ENCODE data around the gene RASGRF1.

Gene RASGRF1

DNA sequence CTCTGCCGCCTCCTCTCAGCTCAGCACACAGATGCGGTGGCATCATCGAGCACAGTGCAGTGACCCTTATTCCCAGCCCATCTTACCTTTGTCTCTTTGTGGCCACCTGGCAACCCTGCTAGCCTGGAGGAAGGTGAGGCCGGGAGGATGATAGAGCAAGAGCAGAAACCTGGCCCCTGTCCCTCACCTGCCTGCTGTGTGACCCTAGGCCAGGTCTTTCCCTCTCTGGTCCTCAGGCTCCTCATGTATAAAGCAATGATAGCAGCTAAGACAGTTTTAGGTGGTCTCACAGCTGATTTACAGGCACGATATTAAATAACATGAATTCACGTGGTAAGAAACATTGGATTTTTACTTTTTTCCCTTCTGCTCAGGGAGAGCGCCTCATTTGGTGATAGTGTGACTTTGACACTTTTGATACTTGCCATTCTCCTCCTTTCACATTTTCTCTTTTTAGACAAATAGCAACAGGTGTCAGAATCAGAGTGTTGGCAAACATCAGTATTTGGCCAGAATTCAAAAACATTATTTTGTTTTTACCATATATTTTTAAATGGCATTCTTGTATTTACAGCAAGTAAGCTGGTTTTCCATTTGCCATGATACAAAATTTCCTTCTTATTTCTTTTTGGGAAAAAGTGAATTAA, 116.2 kb downstream of the RASGRF1 start:
- in situ Hi-C loops (cut with MboI; ENCODE audit: low sequenced_read_pairs) = no loop called here

DNA sequence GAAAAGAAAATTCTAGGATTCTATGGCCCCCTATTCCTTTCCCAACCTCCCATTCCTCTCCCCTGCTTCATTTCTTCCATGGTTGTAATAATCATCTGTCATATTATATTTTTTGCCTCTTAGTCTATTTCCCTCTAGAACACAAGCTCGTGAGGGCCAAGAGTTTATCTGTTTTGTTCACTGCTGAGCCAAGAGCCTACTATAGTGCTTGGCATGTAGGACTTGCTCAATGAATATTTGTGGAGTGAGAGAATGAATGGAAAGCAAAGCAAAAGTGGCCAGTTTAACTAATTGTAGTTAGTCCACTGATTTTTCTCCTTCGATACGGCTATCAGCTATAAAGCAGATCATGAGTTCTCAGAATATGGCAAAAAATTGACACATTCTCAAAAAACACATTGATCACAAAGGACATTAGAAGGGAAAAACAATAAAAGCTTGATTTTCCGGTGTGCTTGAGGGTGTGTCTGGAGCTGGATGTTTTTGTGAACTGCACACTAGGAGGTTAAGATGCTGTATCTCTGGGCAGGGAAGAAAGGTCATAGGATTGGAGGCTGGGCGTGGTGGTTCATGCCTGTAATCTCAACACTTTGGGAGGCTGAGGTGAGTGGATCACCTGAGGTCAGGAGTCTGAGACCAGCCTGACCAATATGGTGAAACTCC, 120.8 kb downstream of the RASGRF1 start:
- in situ Hi-C loops (cut with MboI; ENCODE audit: low sequenced_read_pairs) = no loop called here

DNA sequence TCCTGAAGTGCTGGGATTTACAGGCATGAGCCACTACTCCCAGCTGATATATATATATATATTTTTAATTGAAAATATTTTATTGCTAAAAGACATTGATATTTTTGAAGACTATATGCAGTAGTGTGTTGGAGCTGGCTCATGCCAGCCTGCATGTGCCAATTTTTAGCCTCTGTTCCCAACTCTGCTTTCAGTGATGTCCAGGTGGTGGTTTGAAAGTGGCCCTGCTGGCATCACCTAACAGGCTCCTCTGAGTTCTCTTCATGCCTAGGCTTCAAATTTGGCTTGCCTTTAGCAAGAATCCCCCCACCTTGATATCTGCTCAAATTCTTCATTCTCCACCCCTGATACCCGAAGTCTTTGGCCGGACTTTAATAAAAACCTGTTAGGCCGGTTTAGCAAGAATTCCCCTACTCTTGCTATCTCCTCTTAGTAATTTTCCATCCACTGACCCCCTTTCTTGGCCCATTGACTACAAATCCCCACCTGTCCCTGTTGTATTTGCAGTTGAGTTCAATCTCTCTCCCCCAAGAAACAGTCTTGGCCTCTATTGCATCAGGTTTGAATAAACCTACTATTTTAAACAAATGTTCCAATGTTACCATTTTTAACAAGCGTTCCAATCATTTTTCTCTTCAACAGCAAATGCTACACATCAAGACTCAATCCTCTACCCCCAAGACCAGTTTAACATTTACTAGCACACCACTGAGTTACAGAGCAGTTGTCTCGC, 121.9 kb downstream of the RASGRF1 start:
- in situ Hi-C loops (cut with MboI; ENCODE audit: low sequenced_read_pairs) = no loop called here

DNA sequence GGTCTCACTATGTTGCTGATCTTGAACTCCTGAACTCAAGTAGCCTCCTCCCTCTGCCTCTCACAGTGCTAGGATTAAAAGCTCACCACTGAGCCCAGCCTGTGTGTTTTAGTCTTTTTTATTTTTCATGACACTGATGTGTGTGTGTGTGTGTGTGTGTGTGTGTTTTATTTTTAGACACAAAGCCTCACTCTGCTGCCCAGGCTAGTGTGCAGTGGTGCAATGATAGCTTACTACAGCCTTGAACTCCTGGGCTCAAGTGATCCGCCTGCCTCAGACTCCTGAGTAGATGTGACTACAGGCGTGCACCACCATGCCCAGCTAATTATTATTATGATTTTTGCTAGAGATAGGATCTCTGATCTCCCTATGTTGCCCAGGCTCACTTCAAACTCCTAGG, 122.5 kb downstream of the RASGRF1 start:
- in situ Hi-C loops (cut with MboI; ENCODE audit: low sequenced_read_pairs) = no loop called here

DNA sequence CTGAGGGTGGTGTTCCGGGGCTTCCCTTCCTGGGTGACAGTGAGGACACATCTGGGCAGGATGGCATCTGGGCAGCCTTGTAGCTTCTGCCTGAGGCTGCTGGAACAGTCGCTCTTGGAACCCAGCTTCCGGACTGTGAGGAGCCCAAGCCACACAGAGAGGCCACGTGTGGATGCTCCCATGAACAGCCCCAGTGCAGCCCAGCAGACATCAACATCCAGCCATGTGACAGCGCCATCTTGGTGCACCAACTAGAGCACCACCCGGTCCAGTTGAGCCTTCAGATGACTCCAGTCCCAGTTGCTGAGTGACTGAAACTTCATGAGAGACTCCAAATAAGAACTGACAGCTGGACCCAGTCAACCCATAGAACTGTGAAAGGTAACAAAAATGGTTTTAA, 130.3 kb downstream of the RASGRF1 start:
- in situ Hi-C loops (cut with MboI; ENCODE audit: low sequenced_read_pairs) = no loop called here

DNA sequence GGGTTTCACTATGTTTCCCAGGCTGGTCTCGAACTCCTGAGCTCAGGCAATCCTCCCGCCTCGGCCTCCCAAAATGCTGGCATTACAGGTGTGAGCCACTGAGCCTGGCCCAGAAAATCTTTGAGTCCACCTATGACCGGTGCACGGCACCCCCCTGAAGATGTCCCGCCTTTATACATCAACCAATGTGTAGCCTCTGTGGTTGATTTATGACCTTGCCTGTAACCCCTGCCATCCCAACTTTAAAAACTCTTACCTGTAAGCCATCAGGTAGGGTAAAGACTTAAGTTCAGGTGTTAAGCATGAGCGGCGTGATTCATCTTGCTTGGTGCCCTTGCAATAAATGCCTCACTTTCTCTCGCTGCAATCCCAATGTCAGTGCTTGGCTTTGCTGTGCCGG, 131.2 kb downstream of the RASGRF1 start:
- in situ Hi-C loops (cut with MboI; ENCODE audit: low sequenced_read_pairs) = no loop called here

DNA sequence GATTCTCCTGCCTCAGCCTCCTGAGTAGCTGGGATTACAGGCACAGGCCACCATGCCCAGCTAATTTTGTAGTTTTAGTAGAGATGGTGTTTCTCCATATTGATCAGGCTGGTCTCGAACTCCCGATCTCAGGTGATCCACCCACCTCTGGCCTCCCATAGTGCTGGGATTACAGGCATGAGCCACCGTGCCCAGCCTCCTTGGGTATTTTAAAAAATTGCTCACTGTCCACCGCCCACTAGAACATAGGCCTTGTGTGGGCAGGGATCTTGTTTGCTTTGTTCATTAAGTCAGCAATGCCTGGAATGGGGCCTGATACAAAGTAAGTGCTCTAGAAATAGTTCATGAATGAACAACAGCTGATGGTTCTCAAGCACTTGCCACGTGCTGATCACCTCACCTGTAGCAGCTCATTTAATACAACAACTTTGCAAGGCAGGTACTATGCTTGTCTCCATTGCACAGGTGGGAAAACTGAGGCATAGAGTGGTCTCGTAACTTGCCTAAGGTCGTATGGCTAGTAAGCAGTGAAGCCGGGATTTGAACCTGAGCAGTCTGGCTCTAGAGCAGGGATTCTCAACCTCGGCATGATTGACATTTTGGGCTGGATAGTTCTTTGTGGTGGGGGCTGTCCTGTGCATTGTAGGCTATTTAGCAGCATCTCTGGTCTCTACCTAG, 133.0 kb downstream of the RASGRF1 start:
- in situ Hi-C loops (cut with MboI; ENCODE audit: low sequenced_read_pairs) = no loop called here

DNA sequence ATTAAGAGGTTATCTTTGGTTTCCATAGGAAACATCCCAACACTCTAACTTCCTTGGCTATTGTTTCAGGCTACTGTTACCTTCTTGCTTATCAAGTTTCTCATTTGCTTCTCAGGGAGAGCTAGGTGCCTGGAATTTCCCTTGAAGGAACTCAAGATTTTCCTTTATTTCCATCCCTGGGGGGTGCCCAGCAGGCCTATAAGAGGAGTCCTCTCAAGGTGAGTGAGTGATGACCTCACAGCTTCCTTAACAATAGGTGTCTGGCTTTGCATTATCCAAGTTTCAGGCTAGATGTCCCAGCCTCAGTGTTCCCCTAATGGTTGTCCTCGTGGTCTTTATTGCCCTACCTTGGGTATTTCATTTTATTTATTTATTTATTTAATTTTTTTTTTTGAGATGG, 133.6 kb downstream of the RASGRF1 start:
- in situ Hi-C loops (cut with MboI; ENCODE audit: low sequenced_read_pairs) = no loop called here

DNA sequence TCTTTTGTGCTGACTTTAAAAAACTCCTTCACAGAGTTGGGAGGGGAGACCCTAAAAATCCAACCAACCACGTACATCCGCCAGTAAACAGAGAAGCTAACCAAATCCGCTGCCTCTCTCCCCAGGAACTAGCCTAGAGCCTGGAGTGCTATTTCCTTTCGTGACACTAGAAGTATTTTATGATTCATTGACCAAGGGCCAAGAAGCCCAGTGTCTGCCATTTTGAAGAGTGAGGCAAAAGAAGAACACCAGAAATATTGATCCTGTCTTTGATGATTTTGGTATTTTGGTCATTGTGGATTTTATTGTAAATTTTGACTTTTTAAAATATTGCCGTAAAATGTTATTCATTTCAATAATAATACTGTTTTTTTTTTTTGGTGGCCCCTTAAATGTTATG, 135.2 kb downstream of the RASGRF1 start:
- in situ Hi-C loops (cut with MboI; ENCODE audit: low sequenced_read_pairs) = no loop called here

DNA sequence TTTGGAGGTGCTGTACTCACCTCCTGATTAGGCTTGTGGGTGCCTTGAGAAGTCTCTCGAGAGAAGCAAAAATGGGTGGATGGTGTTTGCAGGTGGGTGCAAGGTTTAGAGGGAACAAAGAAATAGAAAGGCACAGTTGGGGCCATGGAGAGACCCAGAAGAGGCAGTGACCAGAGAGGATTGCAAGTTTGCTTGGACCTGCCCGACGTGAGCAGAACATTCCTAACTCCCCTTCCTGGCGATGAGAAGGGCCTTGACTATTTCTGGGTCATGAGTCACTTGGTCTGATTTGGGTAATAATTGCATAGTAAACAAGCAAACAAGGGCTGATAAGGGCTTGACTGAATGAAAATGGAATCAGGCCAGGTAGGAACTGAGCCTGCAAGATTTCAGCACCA, 138.7 kb downstream of the RASGRF1 start:
- in situ Hi-C loops (cut with MboI; ENCODE audit: low sequenced_read_pairs) = no loop called here

DNA sequence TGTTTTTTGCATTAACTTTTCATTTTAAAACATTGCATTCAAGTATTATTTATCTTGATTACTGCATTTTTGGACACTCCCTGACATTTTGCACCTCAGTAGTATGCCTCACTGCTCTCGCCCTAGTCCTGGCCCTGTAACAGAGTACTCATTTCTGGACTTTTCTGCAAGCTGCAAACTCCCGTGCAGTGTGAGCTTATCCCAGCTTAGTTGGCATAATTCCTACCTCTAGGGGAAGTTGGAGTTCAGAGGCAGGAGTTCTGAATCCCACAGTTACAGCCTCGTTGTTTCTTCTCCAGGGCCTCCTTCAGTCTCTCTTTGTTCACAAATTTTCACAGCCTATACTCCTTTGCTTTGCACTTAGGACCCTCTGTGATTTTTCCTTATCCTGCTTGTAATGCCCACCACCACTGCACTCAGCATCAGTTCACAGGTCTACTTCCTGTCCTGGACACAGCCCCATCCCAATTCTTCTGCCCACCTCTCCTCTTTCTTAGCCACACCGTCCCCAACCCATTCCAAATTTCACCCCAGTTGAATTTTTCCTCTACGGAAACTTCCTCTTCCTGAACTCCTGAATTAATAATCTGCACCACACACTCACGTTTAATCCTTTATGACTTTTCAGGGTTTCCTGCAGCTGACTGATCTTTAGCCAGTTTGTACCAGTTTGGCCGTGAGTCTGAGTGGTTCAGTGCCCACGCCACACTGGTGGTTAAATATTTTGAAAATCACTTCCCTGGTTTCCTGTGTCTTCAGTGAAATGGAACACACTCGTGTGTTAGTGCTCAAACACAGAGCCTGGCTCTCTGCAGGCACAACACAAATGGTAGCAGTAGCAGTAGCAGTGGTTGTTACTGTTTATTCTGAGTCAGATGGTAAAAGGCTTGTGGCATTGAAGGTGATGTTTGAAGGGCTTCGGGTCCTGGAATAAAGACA, 139.4 kb downstream of the RASGRF1 start:
- in situ Hi-C loops (cut with MboI; ENCODE audit: low sequenced_read_pairs) = no loop called here

DNA sequence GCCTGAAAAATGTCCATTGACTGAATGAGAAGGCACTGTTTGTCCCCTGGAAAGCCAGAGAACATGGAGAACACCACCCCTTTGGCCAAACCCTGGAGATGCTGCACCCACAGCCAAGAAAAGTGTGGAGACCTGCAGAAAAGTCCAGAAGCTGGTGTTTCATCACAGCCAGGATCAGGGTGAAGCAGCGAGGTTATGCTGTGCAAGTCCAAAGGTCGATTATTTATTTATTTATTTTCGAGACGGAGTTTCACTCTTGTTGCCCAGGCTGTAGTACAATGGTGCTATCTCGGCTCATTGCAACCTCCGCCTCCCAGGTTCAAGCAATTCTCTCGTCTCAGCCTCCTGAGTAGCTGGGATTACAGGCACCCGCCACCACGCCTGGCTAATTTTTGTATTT, 140.2 kb downstream of the RASGRF1 start:
- in situ Hi-C loops (cut with MboI; ENCODE audit: low sequenced_read_pairs) = no loop called here

DNA sequence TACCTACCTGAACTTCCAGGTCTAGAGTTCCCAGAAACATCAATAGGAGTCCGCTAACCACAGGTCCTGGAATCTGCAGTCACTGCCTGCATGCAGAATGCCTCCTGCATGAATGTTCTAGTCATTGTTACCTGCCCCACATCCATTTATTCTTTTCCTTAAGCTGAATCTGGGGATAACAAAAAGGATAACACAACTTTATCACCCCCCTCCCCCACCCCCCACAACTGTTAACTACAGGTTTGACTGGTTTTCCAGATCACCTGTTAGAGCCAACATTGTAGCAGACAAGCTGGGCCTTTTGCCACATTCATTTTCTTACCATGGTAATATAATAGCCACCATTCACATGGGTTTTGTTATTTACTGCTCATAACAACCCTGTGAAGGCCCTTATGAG, 141.1 kb downstream of the RASGRF1 start:
- in situ Hi-C loops (cut with MboI; ENCODE audit: low sequenced_read_pairs) = no loop called here

DNA sequence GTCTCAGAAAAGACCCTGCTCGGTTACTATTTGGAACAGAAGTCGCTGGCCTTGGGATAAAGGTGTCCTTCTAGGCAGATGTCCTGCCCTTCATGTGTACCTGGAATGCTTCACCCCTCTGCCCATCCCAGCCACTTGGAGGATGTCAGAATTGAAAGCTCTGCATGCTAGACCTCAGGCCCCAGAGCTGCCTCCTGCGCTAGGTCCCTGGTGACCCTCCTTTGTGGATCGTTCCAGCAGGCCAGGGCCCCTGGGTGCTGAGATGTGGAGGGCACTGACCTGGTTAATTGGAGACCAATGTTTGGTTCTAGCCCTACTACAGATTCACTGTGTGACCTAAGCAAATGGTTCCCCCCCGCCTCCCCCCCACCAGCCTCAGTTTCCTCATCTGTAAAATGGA, 143.1 kb downstream of the RASGRF1 start:
- in situ Hi-C loops (cut with MboI; ENCODE audit: low sequenced_read_pairs) = no loop called here

DNA sequence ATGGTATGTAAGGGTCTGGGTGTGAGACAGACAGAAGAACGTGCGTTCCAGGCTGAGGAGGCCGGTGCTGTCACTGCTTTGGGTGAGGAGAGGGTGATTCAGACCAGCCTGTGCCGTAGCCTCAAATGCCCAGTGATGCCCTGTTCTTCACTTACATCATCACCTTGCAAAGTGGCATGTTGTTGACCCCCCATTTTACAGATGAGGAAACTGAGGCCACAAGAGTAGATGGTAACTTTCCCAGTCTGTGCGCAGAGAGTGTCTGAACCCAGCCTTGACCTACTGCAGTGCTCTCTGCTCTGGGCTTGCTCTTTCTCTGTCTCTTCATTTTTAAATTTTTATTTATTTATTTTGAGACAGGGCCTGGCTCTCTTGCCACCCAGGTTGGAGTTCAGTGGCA, 144.1 kb downstream of the RASGRF1 start:
- in situ Hi-C loops (cut with MboI; ENCODE audit: low sequenced_read_pairs) = no loop called here

DNA sequence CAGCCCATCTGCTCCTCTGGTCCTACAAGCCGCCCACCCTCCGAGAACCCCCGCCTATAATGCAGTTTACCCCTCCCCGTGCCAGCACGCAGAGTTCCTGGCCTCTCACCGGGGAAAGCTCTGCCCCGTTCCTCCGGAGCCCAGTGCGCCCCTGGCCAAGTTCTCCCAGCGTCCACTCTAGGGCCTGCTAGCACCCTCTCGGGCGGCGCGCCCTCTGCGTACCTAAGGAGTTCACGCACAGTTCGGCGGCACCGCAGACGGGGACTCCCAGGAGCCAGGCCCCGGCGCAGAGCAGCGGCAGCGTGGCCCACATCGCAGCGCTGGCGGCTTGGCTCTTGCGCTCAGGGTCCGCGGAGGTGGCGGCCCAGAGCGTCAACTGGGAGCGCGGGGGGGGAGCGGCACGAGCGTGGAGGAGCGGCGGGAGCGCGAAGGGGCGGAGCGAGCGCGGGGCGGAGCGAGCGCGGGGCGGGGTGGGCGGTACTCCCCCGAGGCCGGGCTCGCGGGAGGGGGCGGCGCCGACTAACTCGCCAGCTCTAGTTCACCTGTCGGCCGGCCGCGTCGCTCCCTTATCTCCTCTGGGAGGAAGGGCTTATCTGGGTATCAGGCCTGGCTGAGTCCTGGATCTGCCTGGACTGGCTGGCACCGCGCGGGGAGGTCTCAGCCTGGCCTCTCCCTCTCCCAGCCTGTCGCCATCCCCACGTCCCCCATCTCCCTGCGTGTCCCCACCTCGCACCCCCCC, 145.7 kb downstream of the RASGRF1 start, which contains the start of gene CTSH:
TSS of gene CTSH (minus strand) at position 378 of the 739 bp plus-strand sequence. CDS start at position 313, 65 bp downstream.
- in situ Hi-C loops (cut with MboI; ENCODE audit: low sequenced_read_pairs) = no loop called here

DNA sequence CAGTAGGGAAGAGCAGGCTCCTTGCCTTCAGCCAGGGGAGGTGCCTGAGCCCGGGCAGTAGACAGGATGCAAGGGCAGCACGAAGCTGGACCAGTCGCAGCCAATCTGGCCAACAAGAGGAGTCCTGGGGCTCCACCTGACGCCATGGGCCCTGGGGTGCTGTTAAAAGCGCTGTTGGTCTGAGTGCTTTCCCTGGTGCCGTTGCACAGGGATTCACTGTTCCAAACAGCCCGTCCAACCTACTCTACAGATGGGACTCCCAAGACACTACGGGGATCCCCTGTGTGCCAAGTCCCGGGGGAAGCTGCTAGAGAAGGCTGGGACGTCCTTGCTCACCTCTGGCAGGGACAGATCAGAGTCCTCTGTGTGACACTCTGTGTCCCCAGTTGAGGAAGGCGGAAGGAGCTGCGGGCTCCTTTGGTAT, 146.4 kb downstream of the RASGRF1 start:
- in situ Hi-C loops (cut with MboI; ENCODE audit: low sequenced_read_pairs) = no loop called here

DNA sequence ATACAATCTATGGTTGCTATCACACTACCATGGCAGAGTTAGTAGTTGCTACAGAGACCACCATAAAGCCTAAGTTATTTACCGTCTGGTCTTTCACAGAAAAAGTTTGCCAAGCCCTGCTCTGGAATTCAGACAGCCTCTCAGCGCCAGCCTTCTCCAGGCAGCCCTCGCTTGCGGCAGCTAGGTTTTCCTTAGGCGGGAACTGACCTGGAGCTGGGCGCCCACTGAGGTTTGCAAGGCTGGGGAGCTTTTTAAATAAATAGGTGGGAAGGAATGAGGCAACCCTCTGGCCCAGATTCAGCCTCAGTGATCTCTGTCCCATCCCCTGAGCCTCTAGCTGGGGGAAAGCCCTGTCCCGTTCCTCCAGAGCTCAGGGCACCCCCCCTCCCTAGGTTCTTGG, 146.9 kb downstream of the RASGRF1 start:
- in situ Hi-C loops (cut with MboI; ENCODE audit: low sequenced_read_pairs) = no loop called here

DNA sequence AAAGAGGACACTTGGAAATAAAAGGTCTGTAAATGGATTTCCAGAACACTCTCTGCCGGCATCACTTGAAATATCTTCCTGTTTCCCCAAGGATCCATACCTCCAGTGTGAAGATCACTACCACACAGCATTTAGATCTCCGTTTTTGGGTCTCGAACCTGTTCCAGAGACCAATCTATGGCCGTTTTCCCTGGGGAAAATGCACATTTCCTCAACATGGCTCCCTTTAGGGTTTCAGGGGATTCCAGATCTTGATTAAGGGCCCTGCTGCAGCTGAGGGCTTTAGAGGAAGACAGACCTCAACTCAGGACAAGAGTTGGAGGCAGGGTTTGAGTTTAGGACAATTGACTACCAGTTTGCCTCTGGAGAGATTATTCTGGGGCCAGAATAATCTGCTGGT, 147.8 kb downstream of the RASGRF1 start:
- in situ Hi-C loops (cut with MboI; ENCODE audit: low sequenced_read_pairs) = no loop called here
